Measurements from ENCODE around the gene UBL4B.
A peak's percentile ranks its signal among the peaks of the same experiment; 100 is the strongest.

The UBL4B gene

DNA sequence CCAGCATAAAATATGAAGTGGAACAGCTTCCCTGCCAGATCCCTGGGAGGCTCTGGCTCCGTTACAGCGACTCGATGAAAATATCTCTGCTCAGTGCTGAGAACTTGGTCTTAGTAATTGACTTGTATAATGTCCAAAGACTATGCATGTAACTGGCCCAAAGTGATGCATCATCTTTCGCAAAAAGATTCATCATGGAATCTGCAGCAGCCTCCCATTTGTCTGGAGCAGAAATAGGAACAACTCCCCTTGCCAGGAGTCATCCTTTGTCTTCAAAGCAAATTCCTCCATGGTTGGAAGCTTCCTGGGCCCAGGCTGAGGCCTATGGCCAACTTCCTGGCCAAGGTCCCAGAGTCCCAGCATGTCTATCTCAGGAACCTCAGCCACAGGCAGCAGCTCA, 21.2 kb downstream of the UBL4B start:
- no peak for DNase-seq (ENCODE audit: low read depth, low spot score)
- H3K36me3 ChIP-seq (ENCODE audit: insufficient read depth, insufficient read length, low read length) = no peaks in the 10 kb centered on the region
- TF ChIP-seq ZNF274 (IDR thresholded peaks at IDR 0.05; ENCODE audit: low read depth, low read length) (no peak), SUZ12 (IDR thresholded peaks at IDR 0.05; ENCODE audit: extremely low read depth, insufficient read depth, insufficient read length) (no peak), YY1 (IDR thresholded peaks at IDR 0.05; ENCODE audit: insufficient read depth, insufficient read length) (no peak)
- H3K4me3 ChIP-seq (ENCODE audit: insufficient read length, low read depth) = no peak overlapping the region
- no peaks in the 10 kb centered on the region for H3K27me3 ChIP-seq (ENCODE audit: insufficient read depth, insufficient read length)
- no peaks in the 10 kb centered on the region for H3K9me3 ChIP-seq (ENCODE audit: insufficient read depth, low read length)
- H3K4me1 ChIP-seq (ENCODE audit: insufficient read depth, insufficient read length) = peaks cover 10% of the 10 kb centered on the region
- no peak overlapping the region for H3K9ac ChIP-seq (ENCODE audit: insufficient read length, low read depth)

DNA sequence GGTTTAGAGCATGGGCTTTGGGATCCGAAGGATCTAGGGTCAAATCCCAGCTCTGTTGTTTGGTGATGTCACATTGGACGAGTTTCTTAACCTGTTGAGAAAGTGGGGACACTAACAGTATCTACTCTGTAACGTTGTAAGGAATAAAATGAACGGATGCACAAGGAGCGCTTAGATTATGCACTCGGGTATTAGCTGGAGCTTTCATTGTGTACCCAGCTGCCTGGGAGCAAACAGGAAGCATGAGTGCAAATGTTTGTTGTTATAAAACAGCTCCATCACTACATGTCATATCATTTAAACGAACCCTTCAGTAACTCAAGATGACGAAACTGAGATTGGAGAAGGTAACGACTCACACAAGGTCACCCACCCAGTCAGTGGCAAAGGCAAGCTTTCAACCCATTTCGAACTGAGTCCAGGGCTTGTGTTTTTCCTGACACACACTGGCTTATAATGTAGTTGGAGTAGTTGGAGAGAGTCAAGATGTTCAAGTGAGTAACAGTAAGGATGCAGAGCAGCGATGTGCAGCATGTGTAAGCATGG, 21.9 kb downstream of the UBL4B start:
- H3K27me3 ChIP-seq (ENCODE audit: insufficient read depth, insufficient read length) = no peaks in the 10 kb centered on the region
- H3K4me3 ChIP-seq (ENCODE audit: insufficient read length, low read depth) = no peak overlapping the region
- H3K4me1 ChIP-seq (ENCODE audit: insufficient read depth, insufficient read length) = peaks cover 10% of the 10 kb centered on the region
- no peak for DNase-seq (ENCODE audit: low read depth, low spot score)
- no peak overlapping the region for H3K9ac ChIP-seq (ENCODE audit: insufficient read length, low read depth)
- H3K9me3 ChIP-seq (ENCODE audit: insufficient read depth, low read length) = no peaks in the 10 kb centered on the region
- TF ChIP-seq SUZ12 (IDR thresholded peaks at IDR 0.05; ENCODE audit: extremely low read depth, insufficient read depth, insufficient read length) (no peak), YY1 (IDR thresholded peaks at IDR 0.05; ENCODE audit: insufficient read depth, insufficient read length) (no peak), ZNF274 (IDR thresholded peaks at IDR 0.05; ENCODE audit: low read depth, low read length) (no peak)
- no peaks in the 10 kb centered on the region for H3K36me3 ChIP-seq (ENCODE audit: insufficient read depth, insufficient read length, low read length)

DNA sequence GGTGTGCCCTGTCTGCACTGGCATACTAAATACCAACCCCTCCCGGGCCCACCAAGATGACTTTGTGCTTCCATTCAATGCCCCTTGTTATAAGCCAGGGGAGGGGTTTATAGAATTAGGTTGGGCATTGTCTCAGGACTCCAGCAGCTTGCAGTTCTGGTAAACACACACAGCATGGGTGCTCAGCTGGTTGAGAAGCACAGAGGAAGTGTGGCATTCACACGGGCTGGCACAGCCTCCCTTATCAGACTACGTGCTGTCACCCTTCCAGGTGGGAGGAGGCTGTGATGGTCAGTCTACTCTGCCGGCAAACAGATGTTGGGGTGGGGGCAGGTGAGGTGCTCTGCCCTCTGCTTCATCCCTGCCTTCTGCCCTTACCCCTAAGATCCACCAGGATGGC, 23.0 kb downstream of the UBL4B start:
- Histone ChIP-seq H3K4me1 (ENCODE audit: insufficient read depth, insufficient read length) (peaks cover 10% of the 10 kb centered on the region), H3K36me3 (ENCODE audit: insufficient read depth, insufficient read length, low read length) (no peaks in the 10 kb centered on the region), H3K27me3 (ENCODE audit: insufficient read depth, insufficient read length) (no peaks in the 10 kb centered on the region), H3K9me3 (ENCODE audit: insufficient read depth, low read length) (no peaks in the 10 kb centered on the region), H3K4me3 (ENCODE audit: insufficient read length, low read depth) (no peak overlapping the region), H3K9ac (ENCODE audit: insufficient read length, low read depth) (no peak overlapping the region)
- DNase-seq (ENCODE audit: low read depth, low spot score) = no peak
- no peak for TF ChIP-seq YY1 (IDR thresholded peaks at IDR 0.05; ENCODE audit: insufficient read depth, insufficient read length)
- TF ChIP-seq SUZ12 (IDR thresholded peaks at IDR 0.05; ENCODE audit: extremely low read depth, insufficient read depth, insufficient read length) = no peak
- TF ChIP-seq ZNF274 (IDR thresholded peaks at IDR 0.05; ENCODE audit: low read depth, low read length) = no peak

DNA sequence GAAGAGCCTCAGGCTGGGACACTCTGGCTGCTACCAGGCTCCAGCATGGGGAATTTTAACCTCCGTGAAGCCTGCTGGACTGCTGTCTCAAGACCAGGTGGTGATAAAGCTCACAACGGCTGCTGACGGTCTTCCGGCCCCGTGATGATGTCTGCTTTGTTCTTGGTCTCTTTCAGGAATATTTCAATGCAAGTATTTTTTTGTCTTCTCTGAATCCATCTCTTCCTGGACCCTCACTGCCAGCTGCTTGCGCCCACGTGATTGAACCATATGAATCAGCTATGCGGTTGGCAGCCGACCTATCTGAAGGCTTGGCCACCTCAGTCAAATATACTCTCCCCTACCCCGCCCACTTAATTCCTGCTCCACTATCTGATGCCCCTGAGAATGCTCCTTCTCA, 23.4 kb downstream of the UBL4B start:
- Histone ChIP-seq H3K27me3 (ENCODE audit: insufficient read depth, insufficient read length) (no peaks in the 10 kb centered on the region), H3K9me3 (ENCODE audit: insufficient read depth, low read length) (no peaks in the 10 kb centered on the region), H3K4me3 (ENCODE audit: insufficient read length, low read depth) (no peak overlapping the region), H3K4me1 (ENCODE audit: insufficient read depth, insufficient read length) (peaks cover 10% of the 10 kb centered on the region), H3K36me3 (ENCODE audit: insufficient read depth, insufficient read length, low read length) (no peaks in the 10 kb centered on the region), H3K9ac (ENCODE audit: insufficient read length, low read depth) (no peak overlapping the region)
- DNase-seq (ENCODE audit: low read depth, low spot score) = no peak
- TF ChIP-seq SUZ12 (IDR thresholded peaks at IDR 0.05; ENCODE audit: extremely low read depth, insufficient read depth, insufficient read length) (no peak), ZNF274 (IDR thresholded peaks at IDR 0.05; ENCODE audit: low read depth, low read length) (no peak), YY1 (IDR thresholded peaks at IDR 0.05; ENCODE audit: insufficient read depth, insufficient read length) (no peak)

DNA sequence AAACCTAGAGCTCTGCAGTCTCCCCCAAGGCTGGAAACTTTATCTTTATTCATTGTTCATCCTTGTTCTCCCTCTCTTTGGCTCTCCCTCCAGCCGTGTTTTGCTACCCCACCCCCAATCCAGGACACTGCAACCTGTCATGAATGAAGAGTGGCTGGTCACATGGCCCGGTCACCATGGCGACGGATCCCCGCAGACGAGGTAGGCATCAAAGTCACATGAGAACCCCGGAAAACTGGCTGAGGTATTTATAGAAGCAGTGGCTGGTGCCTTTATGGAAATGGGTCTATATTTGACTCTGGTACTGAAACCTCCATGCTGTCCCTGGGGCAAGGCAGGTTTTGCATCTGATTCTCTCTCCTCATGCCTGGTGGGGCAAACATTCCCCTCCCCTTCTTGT, 24.7 kb downstream of the UBL4B start:
- H3K4me3 ChIP-seq (ENCODE audit: insufficient read length, low read depth) = no peak overlapping the region
- H3K9me3 ChIP-seq (ENCODE audit: insufficient read depth, low read length) = no peaks in the 10 kb centered on the region
- TF ChIP-seq YY1 (IDR thresholded peaks at IDR 0.05; ENCODE audit: insufficient read depth, insufficient read length) (no peak), ZNF274 (IDR thresholded peaks at IDR 0.05; ENCODE audit: low read depth, low read length) (no peak), SUZ12 (IDR thresholded peaks at IDR 0.05; ENCODE audit: extremely low read depth, insufficient read depth, insufficient read length) (no peak)

DNA sequence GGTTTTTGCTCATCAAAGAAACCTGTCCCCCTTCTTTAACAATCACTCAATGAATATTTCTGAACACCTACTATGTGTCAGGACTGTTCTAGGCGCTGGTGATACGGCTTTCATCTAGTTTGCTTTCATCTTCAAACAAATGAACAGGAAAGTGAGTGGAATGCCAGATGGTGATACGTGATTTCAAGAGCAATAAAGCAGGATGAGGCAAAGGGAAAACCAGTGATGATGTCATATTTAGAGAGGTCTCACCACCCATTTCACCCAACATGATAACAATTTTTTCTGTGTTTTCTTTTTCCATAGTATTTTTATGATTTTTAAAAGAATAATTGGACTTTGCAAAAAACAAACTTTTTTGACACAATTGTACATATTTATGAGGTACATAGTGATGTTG, 26.7 kb downstream of the UBL4B start:
- H3K36me3 ChIP-seq (ENCODE audit: insufficient read depth, insufficient read length, low read length) = no peaks in the 10 kb centered on the region
- H3K4me1 ChIP-seq (ENCODE audit: insufficient read depth, insufficient read length) = peaks cover 10% of the 10 kb centered on the region
- no peak for DNase-seq (ENCODE audit: low read depth, low spot score)
- H3K4me3 ChIP-seq (ENCODE audit: insufficient read length, low read depth) = no peak overlapping the region
- TF ChIP-seq SUZ12 (IDR thresholded peaks at IDR 0.05; ENCODE audit: extremely low read depth, insufficient read depth, insufficient read length) (no peak), YY1 (IDR thresholded peaks at IDR 0.05; ENCODE audit: insufficient read depth, insufficient read length) (no peak), ZNF274 (IDR thresholded peaks at IDR 0.05; ENCODE audit: low read depth, low read length) (no peak)
- no peaks in the 10 kb centered on the region for H3K9me3 ChIP-seq (ENCODE audit: insufficient read depth, low read length)
- H3K27me3 ChIP-seq (ENCODE audit: insufficient read depth, insufficient read length) = peaks cover 11% of the 10 kb centered on the region
- no peak overlapping the region for H3K9ac ChIP-seq (ENCODE audit: insufficient read length, low read depth)

More for the DNA sequence above, 24.7 kb downstream of the UBL4B start:
- Histone ChIP-seq H3K4me1 (ENCODE audit: insufficient read depth, insufficient read length) (peaks cover 10% of the 10 kb centered on the region), H3K9ac (ENCODE audit: insufficient read length, low read depth) (no peak overlapping the region), H3K36me3 (ENCODE audit: insufficient read depth, insufficient read length, low read length) (no peaks in the 10 kb centered on the region), H3K27me3 (ENCODE audit: insufficient read depth, insufficient read length) (peaks cover 3% of the 10 kb centered on the region)
- peak; percentile 76 for DNase-seq (ENCODE audit: low read depth, low spot score)

DNA sequence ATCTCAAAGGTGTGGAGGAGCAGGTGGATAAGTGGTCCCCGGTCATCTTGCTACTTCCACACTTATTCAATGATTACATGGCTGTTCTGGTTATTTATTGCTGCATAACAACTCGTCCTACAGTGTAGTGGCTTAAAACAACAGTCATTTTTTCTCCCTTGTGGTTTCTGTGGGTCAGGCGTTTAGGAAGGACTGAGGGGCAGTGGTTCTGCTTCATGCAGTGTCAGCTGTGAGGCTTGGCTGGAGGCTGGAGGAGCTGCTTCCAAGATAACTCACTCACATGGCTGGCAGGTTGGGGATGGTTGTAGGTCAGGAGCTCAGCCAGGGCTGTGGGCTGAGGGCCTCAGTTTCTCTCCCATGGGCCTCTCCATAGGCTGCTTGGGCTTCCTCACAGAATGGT, 32.1 kb downstream of the UBL4B start:
- Histone ChIP-seq H3K36me3 (ENCODE audit: insufficient read depth, insufficient read length, low read length) (no peaks in the 10 kb centered on the region), H3K9ac (ENCODE audit: insufficient read length, low read depth) (no peak overlapping the region), H3K4me1 (ENCODE audit: insufficient read depth, insufficient read length) (no peaks in the 10 kb centered on the region), H3K27me3 (ENCODE audit: insufficient read depth, insufficient read length) (peaks cover 56% of the 10 kb centered on the region), H3K9me3 (ENCODE audit: insufficient read depth, low read length) (no peaks in the 10 kb centered on the region), H3K4me3 (ENCODE audit: insufficient read length, low read depth) (no peak overlapping the region)
- TF ChIP-seq YY1 (IDR thresholded peaks at IDR 0.05; ENCODE audit: insufficient read depth, insufficient read length) = no peak
- TF ChIP-seq ZNF274 (IDR thresholded peaks at IDR 0.05; ENCODE audit: low read depth, low read length) = no peak
- no peak for TF ChIP-seq SUZ12 (IDR thresholded peaks at IDR 0.05; ENCODE audit: extremely low read depth, insufficient read depth, insufficient read length)
- no peak for DNase-seq (ENCODE audit: low read depth, low spot score)

Data from NT2/D1 (cell line).